ENCODE results near the gene ANKDD1A.

DNA sequence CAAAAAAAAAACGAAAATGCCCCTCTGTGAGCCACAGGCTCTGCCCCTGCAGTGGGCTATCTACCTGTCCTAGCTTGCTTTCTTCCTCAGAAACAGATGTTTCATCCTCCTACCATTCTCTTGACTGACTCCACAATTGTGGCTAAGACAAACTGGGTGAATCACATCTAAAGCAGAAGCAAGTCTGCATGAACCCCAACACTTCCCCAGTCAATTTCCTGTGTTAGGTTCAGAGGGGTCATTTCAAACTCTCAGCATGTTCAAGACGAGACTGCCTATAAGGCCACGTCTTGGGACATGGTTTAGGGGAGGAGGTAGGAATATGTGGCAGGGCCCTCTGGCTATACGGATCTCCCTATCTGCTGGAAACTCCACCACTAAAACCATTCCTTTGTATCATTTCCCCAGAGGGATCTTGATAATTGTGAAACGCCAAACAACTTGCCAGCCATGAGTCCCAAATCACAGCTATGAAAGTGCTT is 28.6 kb upstream of the ANKDD1A start:
- TF ChIP-seq, protein P1, sequence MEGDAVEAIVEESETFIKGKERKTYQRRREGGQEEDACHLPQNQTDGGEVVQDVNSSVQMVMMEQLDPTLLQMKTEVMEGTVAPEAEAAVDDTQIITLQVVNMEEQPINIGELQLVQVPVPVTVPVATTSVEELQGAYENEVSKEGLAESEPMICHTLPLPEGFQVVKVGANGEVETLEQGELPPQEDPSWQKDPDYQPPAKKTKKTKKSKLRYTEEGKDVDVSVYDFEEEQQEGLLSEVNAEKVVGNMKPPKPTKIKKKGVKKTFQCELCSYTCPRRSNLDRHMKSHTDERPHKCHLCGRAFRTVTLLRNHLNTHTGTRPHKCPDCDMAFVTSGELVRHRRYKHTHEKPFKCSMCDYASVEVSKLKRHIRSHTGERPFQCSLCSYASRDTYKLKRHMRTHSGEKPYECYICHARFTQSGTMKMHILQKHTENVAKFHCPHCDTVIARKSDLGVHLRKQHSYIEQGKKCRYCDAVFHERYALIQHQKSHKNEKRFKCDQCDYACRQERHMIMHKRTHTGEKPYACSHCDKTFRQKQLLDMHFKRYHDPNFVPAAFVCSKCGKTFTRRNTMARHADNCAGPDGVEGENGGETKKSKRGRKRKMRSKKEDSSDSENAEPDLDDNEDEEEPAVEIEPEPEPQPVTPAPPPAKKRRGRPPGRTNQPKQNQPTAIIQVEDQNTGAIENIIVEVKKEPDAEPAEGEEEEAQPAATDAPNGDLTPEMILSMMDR (IDR thresholded peaks at IDR 0.05) = no peak
- TF ChIP-seq POLR2A (IDR thresholded peaks at IDR 0.05) (no peak), EP300 (IDR thresholded peaks at IDR 0.05) (no peak), POLR2AphosphoS5 (IDR thresholded peaks at IDR 0.05) (no peak)
